ENCODE measurements around the gene RASD2. TPM values are rescaled to one million over a fixed set of nuclear protein-coding genes. Genes with fewer than 3 reads are reported as not detected.

RASD2 gene
- total RNA-seq, 1 donor from 2014 or later = 0.24 TPM

GRCh38 chr22:35601013-35601580 lies 60.5 kb downstream of the RASD2 start:
- H3K4me1 Mint-ChIP-seq (ENCODE audit: unreplicated experiment) = peaks cover 5% of the 10 kb centered on the region
- no peaks in the 10 kb centered on the region for H3K36me3 Mint-ChIP-seq
- no peak overlapping the region for H3K27ac Mint-ChIP-seq
- no peaks in the 10 kb centered on the region for H3K27me3 Mint-ChIP-seq
- TF ChIP-seq CTCF (conservative IDR thresholded peaks at IDR 0.05) = no peak
- H3K9me3 Mint-ChIP-seq = no peaks in the 10 kb centered on the region
- no peak for DNase-seq (ENCODE audit: extremely low spot score, unreplicated experiment)
- no peak overlapping the region for H3K4me3 Mint-ChIP-seq

GRCh38 chr22:35601743-35602615 lies 61.3 kb downstream of the RASD2 start:
- no peaks in the 10 kb centered on the region for H3K36me3 Mint-ChIP-seq
- no peaks in the 10 kb centered on the region for H3K9me3 Mint-ChIP-seq
- DNase-seq (ENCODE audit: extremely low spot score, unreplicated experiment) = no peak
- peaks cover 5% of the 10 kb centered on the region for H3K27me3 Mint-ChIP-seq
- H3K4me1 Mint-ChIP-seq (ENCODE audit: unreplicated experiment) = peaks cover 5% of the 10 kb centered on the region
- H3K27ac Mint-ChIP-seq = no peak overlapping the region
- H3K4me3 Mint-ChIP-seq = no peak overlapping the region
- no peak for TF ChIP-seq CTCF (conservative IDR thresholded peaks at IDR 0.05)

Other genes with a start within 250 kb of the RASD2 start
- gene TOM1, start 240.9 kb upstream of the RASD2 start, total RNA-seq (ENCODE audit: low replicate concordance) = 27.0 and 37.6 TPM in 2 replicates
- 4.1 and 7.7 TPM in 2 replicates for gene HMOX1, start 159.7 kb upstream of the RASD2 start, total RNA-seq (ENCODE audit: low replicate concordance)
- 45.5 and 98.0 TPM in 2 replicates for gene MCM5, start 140.7 kb upstream of the RASD2 start, total RNA-seq (ENCODE audit: low replicate concordance)
- 0.36 and 0.48 TPM in 2 replicates for gene MB, start 76.5 kb downstream of the RASD2 start, total RNA-seq (ENCODE audit: low replicate concordance)
- gene APOL6, start 107.6 kb downstream of the RASD2 start, total RNA-seq (ENCODE audit: low replicate concordance) = 9.0 and 13.4 TPM in 2 replicates
- gene APOL5, start 177.0 kb downstream of the RASD2 start, total RNA-seq (ENCODE audit: low replicate concordance) = not detected in 2 replicates

Measured in type B pancreatic cell (in vitro differentiated cells).